ENCODE measurements around the gene FOXP1.

The FOXP1 gene

DNA sequence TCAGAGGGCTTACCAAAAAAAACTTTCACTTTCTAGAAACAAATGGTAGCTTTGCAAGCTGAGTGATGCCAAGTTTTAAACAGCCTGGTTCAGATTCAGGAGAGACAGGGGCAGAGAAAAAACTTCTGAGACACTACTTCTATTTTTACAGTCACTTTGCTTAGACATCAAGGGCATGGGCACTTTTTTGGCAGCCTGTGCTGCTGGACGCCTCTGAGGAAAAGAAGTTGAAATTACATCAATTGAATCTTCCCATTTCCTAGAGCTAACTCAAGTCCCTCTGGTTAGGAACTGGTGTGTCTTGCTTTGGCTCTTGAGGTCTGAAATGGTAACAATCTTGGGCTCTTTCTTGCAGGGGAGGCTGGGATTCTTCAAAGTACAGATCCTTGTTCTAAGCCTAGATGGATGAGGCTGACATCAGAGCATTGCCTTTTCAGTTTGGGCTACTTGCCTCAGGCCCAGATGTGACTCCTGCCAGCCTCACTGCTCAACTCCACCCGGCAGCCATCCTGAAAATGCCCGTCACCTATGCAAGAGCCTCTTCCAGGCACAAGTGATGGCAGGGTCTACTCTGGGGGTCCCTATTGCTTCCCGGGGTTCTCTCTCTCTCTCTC, 357.5 kb downstream of the FOXP1 start:
- no peak for DNase-seq (ENCODE audit: low read depth in 3 of 3, low spot score in 1 of 3)

DNA sequence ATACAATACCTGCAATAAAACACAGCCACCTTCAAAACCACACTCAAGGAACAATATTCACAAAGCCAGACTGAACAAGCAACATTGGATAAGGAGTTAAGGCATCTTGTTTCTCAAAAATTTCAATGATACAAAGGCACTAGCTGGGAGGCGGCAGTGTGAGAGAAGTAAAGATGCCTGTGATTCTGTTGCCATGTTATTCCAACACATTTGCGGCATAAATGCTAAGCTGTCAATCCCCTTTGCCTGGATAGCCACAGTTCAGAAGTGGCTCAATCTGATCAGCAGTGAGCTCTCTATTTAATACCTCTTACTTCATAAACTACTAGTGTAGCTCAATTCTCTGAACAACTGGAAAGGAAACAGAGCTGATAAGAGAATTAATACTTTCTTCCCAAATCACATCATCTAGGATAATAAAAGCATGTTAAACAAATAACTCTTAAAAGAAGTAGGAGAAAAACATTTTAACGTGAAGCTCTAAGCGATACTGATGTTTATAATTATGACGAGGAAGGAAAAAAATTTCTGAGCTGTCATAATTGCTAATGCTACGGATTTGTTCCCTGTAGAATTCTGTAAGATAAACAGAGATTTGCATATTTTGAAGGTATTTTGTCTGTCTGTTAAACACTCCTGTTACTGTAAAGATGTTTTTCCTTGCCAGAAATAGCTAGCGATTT, 358.4 kb downstream of the FOXP1 start:
- no peak for DNase-seq (ENCODE audit: low read depth in 3 of 3, low spot score in 1 of 3)

DNA sequence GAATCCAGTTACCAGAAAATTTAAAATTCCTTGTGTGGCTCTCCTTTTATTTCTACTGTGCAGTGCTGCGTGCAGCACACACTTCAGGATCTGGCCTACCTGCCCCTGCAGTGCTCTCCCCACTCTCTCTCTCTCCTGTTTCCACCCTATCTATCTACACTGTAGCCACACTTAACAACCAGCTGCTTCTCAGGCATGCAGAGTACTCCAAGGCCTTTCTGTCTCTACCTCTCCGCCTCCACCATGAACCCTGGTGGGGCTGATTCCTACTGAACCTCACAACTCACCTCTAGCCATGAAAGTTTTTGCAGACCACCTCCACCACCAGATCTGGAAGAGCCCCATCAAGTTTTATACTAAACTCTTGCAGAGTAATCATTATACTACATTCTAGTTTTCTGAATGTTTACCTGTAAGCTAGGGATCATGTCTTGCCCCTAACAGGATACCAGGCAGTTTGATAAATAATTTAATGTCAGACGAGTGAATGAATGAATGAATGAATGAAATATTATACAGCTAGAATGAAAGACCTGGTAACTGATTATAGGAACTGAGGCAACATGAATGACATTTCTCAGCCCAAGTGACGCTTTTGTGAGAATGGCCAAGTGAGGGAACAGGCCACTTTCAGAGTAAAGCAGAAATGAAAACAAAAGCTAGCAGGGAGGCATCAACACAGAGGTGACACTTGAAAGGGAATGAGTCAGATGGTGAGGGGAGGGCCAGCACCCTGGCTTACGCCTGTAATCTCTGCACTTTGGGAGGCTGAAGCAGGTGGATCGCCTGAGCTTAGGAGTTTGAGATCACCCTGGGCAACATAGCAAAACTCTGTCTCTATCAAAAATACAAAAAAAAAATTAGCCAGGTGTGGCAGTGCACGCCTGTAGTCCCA, 363.5 kb downstream of the FOXP1 start:
- peak in 1 of 3 donors; percentile 22 for DNase-seq (ENCODE audit: low read depth in 3 of 3, low spot score in 1 of 3)

DNA sequence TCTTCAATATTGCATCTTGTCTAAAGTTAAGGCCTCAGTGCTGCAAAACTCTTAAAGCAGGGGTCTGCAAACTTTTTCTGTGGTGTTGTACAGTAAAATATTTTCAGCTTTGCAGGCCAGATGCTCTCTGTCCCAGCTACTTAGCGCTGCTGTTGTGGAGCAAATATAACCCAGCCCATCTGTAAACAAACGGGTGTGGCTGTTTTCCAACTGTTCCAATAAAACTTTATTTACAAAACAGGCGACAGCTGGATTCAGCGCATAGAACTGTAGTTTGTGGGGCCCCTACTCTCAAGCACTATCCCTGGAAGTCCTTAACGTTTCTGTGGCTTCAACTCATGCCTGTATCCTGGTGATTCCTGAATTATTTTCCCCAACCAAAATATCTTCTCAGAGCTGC, 365.0 kb downstream of the FOXP1 start:
- DNase-seq (ENCODE audit: low read depth in 3 of 3, low spot score in 1 of 3): no peak

DNA sequence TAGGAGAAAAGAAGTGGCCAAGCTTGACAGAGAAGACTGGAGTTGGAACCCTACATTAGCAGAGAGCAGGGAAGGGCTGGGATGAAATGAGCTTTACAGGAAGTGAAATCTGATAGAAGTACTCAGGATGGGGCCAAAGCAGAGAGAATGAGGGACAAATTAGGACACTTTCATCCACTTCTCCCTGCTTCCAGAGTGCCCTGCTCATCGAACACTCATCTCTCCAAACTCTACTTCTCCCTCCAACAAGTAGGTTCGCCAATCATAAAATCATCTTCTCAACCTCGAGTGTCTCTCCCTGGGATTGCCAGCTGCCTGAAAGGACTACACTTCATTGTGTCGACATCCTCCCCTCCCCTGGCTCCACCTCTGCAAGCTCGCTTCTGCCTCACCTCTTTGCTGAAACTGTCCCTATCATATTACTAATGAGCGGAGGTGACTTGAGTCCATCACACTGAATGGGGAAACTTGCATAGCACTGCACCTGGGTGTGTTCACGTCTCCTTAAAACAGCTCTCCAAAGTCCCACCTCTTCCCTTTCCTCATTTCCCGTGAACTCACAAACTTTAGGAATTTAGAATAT, 365.8 kb downstream of the FOXP1 start:
- no peak for DNase-seq (ENCODE audit: low read depth in 3 of 3, low spot score in 1 of 3)

DNA sequence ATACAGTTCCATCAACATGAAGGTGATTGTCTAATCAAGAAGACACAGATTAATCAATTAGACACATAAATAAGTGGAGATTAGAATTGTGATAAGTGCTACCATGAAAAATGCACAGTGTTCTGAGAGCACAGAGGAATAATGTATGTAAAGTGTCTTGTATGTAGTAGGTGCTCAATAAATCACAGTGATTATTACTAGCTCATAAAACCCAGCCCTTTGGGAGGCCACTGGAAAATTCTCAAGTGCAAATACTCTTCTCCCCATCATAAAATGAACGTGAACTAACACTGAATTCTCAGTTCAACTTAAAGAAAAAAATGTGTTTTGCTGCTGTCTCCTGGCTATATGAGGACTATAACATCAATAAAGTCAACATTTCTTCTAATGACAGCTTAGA, 368.2 kb downstream of the FOXP1 start:
- DNase-seq (ENCODE audit: low read depth in 3 of 3, low spot score in 1 of 3): no peak

DNA sequence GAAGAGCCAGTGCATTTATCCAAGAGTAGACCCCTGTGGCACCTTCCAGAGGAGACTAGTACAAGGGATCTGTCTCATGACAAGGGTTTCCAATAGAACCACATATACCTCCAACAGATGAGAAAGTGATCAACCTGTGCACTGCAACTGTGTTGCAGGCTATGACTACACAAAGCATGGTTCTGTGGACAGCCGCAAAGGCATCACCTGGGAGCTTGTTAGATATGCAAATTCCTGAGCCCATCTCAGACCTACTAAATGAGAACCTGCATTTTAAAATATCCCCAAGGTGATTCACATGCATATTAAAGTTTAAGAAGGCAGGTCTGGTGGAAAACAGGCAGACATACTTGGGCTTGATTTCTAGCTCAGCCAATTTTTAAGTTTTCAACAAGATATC, 368.7 kb downstream of the FOXP1 start:
- no peak for DNase-seq (ENCODE audit: low read depth in 3 of 3, low spot score in 1 of 3)

DNA sequence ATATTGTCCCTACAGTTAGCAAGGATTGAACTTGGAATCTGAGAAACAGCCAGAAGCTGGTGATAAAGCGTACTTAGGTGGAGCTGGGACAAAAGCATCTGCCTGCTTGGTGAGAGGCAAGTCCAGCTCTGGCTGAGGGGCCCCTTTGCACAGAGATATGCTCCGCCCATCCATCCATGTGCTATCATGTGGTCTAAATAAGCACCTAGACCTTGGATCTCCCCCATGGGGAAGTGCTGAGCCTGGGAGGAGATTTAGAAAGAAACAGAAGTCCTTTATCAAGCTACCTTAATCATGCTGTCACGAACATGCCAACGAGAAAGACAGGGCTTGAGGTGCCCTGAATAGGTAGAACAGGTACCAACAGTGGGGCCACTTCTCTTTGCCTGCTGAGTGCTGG, 369.5 kb downstream of the FOXP1 start:
- no peak for DNase-seq (ENCODE audit: low read depth in 3 of 3, low spot score in 1 of 3)

DNA sequence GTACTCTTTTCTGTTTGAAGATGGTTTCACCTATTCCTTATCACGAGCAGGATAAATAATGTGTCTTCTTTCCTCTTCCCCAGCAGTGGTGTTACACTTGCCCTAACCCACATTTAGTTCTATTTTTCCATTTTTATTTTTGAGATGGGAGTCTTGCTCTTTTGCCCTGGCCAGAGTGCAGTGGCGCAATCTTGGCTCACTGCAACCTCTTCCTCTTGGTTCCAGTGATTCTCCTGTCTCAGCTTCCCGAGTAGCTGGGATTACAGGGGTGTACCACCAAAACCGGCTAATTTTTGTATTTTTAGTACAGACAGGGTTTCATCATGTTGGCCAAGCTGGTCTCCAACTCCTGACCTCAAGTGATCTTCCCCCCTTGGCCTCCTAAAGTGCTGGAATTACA, 372.4 kb downstream of the FOXP1 start:
- DNase-seq (ENCODE audit: low read depth in 3 of 3, low spot score in 1 of 3): no peak

DNA sequence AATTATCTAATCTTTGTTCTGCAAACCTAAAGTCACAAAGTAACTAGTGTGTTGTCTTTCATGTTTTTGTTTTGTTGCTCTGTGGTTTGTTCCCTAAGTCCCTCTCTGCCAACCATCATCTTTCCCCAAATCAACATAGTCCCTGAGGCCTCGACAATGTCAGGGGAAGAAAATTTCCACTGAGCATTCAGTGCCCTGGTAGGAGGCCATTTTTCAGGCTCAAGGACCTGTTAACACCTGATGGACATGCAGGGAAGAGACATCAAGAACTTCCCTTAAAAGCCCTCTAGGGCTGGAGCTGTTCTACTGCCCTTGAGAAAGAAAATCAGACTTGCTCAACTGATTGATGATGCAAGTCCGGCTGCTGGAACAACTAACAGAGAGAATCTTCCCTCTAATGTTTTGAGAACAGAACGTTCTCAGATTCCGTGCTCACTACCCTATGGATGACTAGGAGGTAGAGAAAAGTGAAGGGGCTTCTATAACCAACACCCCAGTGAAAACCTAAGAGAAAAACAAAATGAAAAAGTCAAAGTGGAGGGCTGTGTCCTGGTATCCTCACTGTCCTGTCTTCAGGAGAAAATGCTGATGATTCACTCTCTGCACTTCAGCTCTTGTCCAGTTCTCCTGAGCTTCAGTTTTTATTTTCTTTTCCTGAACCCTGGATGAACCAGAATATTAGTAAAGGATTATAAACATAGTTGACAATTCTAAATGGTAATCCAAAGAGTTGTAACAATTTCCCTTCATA, 373.1 kb downstream of the FOXP1 start:
- no peak for DNase-seq (ENCODE audit: low read depth in 3 of 3, low spot score in 1 of 3)

DNA sequence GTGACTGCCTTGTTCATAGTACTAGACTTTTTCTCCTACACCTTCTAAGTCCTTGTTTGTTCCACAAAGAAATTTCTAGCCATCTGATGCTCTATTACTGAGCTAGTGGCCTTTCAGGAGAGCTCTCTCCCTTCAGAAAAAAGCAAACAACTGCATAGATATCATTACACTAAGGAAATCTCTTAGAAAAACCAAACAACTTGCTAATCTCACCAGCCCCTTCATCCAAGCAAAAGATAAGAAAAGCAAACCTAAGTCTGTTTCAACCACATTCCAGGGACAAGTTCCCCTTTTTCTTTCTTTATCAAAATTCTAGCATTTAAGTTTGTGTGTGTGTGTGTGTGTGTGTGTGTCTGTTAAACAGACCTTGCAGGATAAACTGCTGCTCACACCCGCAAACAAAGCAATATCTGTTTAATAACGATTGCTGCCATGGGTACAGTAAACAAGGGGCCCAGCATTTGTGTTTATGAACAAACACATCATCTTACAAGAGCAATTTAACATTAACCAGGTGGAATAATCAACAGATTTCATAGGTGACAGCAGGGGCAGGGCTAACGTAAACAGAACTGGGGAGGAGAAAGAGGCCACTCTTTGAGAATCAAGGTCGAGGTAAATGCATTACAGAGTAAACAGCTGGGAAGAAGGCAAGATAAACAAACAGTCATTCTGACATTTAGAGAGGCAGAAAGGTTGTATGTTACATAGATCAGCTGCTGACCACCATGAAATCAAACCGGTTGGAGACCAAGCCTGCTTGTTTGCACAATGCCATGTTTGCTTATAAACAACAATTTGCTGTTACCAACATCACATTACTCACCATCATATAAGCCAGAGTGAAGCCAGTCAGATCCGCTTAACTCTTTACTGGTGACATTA, 375.1 kb downstream of the FOXP1 start:
- DNase-seq (ENCODE audit: low read depth in 3 of 3, low spot score in 1 of 3): no peak

DNA sequence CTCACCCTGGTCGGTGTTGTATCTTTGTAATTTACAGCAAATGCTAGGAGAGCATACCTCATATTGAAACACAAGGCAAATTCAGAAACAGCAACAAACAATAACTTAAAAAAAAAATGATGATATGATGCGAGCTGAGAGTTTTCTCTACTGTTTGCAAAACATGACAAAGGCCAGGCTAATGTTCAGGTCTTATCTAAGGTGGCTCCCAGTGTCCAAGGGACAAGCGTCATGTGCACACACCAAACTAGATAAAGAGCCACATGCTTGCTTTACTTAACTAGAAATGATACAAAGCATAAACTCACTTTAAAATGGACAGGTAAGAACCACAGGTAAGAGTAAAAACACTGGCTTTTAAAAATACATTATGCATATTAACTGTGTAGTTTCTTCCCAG, 375.9 kb downstream of the FOXP1 start:
- no peak for DNase-seq (ENCODE audit: low read depth in 3 of 3, low spot score in 1 of 3)

DNA sequence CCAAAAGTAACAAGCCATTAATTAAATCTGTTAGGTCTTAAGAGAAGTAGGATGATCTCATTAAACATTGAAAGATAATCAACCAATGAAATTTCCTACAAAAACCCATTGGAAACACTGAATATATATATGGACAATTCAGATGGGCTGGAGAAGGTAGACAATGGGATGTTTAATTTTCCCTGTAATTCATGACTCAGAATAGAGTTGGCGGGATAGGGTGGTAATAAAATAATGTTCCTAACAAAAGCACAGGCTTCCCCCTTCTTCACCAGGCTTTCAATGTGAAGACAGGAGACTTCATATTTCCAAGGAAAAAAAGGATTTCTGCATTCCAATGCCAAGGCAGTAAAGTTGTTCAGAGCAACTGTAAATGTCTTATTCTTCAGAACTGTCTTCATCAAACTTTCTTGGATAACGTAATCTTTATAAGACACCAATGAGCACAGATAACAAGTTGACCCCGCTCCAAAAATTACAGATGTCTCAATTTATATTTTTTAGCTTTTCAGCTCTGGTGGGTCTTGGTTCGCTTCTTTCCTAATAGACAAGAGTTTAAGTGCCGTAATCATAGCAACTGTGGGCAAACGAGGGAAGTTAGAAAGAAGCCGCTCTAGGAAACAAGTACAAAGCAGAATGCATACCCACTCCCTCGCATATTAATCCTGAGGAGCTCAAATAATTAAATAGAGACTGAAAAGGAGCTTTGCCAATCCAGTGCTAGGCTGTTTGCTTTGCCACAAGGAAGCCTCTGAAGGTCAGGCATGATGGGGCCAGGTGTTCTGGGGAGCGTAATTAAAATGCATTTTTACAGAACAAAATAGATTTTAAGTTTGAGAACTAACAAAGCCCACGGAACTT, 377.0 kb downstream of the FOXP1 start:
- no peak for DNase-seq (ENCODE audit: low read depth in 3 of 3, low spot score in 1 of 3)

DNA sequence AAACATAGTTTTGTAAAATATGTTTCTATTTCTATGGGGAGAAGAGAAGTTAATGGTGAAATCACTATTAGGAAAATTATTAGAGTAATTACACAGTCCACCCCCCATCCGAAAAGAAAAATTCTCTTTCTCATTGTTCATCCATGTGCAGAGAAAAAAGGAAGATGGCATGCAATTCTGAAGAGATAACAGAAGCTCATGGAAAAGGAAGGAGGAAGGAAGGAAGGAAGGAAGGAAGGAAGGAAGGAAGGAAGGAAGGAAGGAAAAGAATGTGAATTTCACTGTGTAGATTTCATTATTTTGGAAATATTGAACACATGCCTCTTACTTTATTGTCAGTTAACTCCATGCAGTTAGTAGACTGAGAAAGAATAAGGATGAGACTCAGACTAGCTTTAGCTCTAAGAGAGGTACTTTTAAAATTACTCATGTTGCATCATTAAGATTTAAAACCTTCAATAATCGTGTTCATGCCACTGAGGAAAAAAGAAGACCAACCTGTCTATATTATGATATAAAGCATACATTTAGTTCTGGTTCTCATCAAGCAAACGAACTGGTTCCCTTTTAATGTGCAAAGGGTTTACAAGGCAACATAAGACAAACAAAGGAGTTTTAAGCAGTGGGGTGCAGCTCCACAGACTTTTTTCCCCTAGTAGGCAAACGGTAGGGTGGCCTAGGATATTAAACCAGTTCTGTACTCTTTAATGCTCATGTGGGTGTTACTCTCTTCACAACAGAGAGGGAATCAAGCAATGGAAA, 379.6 kb downstream of the FOXP1 start:
- no peak for DNase-seq (ENCODE audit: low read depth in 3 of 3, low spot score in 1 of 3)

DNA sequence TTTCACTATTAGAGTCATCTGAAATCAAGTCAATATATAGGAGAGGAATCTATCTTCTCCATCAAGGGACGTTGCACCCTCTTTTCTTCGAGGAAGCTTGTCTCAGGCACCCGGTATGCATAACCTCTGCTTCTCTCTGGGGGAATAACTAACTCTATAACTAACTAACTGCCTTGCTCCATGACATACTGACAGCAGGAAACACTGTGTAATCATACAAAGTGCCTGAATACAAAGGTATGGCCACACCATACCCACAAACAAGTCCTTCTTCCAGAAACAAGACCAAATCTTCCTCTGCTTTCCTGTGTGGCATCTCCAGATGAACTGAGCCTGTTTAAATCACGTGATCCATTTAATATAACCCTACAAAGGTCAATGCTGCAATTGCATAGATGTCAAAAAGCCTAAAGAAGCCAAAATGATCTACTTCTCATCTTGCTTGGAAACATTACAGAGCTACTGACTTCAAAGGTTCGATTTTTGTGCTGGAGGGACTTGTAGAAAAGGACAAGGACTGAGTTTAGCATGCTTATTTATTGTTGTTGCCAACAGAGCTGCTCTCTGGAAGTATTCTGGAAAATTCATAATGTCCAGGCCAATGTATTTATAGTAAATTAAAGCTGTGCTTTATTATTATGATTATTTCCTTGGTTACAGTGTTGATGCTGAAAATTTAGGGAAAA, 380.5 kb downstream of the FOXP1 start:
- DNase-seq (ENCODE audit: low read depth in 3 of 3, low spot score in 1 of 3): no peak

DNA sequence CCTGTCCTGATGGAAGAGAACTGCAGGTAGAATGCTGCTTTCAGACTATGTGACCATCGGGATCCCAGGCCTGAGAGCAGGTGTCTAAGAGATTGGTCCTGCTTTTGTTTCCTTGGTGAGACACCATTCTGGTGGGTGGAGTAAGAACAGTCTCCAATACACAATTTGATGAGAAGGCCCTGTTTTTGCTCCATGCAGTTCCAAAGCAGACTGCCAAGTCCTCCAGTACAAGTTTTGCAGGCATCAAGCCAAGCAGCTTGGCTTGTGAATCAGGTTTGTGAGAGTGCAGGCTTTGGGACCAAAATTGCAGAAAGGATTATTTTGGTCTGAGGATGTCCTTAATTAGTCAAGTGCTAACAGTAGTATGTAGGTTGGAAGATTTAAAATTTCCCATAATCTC, 381.6 kb downstream of the FOXP1 start:
- no peak for DNase-seq (ENCODE audit: low read depth in 3 of 3, low spot score in 1 of 3)

DNA sequence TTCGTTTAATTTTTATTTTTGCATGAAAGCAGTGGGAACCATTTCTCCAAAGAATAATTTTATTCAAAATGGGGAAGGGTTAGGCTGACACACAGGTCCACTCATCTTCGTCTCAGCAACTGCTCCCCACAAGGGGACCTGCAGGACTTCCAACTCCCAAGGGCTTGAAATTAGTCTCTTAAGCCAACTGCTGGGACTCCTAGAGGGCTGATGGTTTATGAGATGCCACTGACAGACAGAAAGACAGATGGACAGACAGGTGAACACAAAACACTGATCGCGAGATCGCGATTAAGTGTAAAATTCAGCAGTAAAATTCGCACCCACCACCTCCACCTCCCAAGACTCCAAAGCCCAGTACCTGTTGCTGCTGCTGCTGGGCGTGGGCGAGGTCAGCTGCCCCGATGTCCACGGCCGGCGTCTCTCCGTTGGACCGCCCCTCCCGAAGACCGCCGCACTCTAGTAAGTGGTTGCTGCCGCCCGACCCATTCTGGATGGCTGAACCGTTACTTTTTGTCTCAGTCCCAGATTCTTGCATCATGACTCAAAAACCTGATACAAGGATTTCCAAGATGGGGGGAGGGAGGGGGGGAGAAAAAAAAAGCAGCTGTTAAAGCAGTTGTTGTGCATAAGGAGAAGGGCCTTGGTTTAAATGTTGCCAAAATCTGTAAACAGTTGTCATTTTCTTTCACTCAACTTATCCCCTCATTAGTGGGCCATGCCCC, 385.5 kb downstream of the FOXP1 start:
- no peak for DNase-seq (ENCODE audit: low read depth in 3 of 3, low spot score in 1 of 3)
